ENCODE data around the gene KLHL22. TPM values are rescaled to one million over a fixed set of nuclear protein-coding genes. Genes with fewer than 3 reads are reported as not detected.
A peak's percentile ranks its signal among the peaks of the same experiment; 100 is the strongest.

KLHL22 gene
- total and polyA plus RNA-seq, 2 of the 13 experiments (the other 11 are each of a cell fraction or from before 2014, with no cell fraction given), result 10.9 to 14.8 TPM

GRCh38 chr22:20507253-20508066 lies 11.9 kb upstream of the KLHL22 start, which contains the start of gene MED15 (continued):
- TF ChIP-seq, protein P1, sequence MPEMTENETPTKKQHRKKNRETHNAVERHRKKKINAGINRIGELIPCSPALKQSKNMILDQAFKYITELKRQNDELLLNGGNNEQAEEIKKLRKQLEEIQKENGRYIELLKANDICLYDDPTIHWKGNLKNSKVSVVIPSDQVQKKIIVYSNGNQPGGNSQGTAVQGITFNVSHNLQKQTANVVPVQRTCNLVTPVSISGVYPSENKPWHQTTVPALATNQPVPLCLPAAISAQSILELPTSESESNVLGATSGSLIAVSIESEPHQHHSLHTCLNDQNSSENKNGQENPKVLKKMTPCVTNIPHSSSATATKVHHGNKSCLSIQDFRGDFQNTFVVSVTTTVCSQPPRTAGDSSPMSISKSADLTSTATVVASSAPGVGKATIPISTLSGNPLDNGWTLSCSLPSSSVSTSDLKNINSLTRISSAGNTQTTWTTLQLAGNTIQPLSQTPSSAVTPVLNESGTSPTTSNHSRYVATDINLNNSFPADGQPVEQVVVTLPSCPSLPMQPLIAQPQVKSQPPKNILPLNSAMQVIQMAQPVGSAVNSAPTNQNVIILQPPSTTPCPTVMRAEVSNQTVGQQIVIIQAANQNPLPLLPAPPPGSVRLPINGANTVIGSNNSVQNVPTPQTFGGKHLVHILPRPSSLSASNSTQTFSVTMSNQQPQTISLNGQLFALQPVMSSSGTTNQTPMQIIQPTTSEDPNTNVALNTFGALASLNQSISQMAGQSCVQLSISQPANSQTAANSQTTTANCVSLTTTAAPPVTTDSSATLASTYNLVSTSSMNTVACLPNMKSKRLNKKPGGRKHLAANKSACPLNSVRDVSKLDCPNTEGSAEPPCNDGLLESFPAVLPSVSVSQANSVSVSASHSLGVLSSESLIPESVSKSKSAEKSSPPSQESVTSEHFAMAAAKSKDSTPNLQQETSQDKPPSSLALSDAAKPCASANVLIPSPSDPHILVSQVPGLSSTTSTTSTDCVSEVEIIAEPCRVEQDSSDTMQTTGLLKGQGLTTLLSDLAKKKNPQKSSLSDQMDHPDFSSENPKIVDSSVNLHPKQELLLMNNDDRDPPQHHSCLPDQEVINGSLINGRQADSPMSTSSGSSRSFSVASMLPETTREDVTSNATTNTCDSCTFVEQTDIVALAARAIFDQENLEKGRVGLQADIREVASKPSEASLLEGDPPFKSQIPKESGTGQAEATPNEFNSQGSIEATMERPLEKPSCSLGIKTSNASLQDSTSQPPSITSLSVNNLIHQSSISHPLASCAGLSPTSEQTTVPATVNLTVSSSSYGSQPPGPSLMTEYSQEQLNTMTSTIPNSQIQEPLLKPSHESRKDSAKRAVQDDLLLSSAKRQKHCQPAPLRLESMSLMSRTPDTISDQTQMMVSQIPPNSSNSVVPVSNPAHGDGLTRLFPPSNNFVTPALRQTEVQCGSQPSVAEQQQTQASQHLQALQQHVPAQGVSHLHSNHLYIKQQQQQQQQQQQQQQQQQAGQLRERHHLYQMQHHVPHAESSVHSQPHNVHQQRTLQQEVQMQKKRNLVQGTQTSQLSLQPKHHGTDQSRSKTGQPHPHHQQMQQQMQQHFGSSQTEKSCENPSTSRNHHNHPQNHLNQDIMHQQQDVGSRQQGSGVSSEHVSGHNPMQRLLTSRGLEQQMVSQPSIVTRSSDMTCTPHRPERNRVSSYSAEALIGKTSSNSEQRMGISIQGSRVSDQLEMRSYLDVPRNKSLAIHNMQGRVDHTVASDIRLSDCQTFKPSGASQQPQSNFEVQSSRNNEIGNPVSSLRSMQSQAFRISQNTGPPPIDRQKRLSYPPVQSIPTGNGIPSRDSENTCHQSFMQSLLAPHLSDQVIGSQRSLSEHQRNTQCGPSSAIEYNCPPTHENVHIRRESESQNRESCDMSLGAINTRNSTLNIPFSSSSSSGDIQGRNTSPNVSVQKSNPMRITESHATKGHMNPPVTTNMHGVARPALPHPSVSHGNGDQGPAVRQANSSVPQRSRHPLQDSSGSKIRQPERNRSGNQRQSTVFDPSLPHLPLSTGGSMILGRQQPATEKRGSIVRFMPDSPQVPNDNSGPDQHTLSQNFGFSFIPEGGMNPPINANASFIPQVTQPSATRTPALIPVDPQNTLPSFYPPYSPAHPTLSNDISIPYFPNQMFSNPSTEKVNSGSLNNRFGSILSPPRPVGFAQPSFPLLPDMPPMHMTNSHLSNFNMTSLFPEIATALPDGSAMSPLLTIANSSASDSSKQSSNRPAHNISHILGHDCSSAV (CRISPR knock-in tag; IDR thresholded peaks at IDR 0.05; ENCODE audit: borderline replicate concordance), result no peak
- peak; percentile 90; the same call in 1 of the 2 replicates for TF ChIP-seq ZNF556 (CRISPR knock-in tag; IDR thresholded peaks at IDR 0.05; ENCODE audit: borderline replicate concordance)
- TF ChIP-seq, protein P2, sequence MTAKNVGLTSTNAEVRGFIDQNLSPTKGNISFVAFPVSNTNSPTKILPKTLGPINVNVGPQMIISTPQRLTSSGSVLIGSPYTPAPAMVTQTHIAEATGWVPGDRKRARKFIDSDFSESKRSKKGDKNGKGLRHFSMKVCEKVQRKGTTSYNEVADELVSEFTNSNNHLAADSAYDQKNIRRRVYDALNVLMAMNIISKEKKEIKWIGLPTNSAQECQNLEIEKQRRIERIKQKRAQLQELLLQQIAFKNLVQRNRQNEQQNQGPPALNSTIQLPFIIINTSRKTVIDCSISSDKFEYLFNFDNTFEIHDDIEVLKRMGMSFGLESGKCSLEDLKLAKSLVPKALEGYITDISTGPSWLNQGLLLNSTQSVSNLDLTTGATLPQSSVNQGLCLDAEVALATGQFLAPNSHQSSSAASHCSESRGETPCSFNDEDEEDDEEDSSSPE (CRISPR knock-in tag; IDR thresholded peaks at IDR 0.05), result peak; percentile 44; the same call in 1 of the 2 replicates
- 0 out of 2 replicates have a peak, but pooled peaks have one; percentile 25 for TF ChIP-seq FOXP4 (CRISPR knock-in tag; IDR thresholded peaks at IDR 0.05)
- peak; percentile 38; the same call in 1 of the 2 replicates for TF ChIP-seq SOX5 (CRISPR knock-in tag; IDR thresholded peaks at IDR 0.05; ENCODE audit: borderline replicate concordance)
- TF ChIP-seq KLF12 (CRISPR knock-in tag; IDR thresholded peaks at IDR 0.05; ENCODE audit: borderline replicate concordance), result peak; percentile 86; the same call in 1 of the 2 replicates
- 0 out of 2 replicates have a peak, but pooled peaks have one; percentile 60 for TF ChIP-seq ZNF577 (CRISPR knock-in tag; IDR thresholded peaks at IDR 0.05; ENCODE audit: borderline replicate concordance, low read depth)
- peak; percentile 94; the same call in 1 of the 2 replicates for TF ChIP-seq NFKB2 (CRISPR knock-in tag; IDR thresholded peaks at IDR 0.05; ENCODE audit: borderline replicate concordance)
- peak; percentile 66; the same call in 1 of the 2 replicates for TF ChIP-seq ZFP1 (CRISPR knock-in tag; IDR thresholded peaks at IDR 0.05)
- peak; percentile 98 for TF ChIP-seq ELF3 (CRISPR knock-in tag; IDR thresholded peaks at IDR 0.05)
- peak in 1 of 2 experiments; percentile 25; a peak in 1 of 4 replicates for TF ChIP-seq EP300 (IDR thresholded peaks at IDR 0.05; ENCODE audit: low read depth in 2 of 2, low read length in 2 of 2)
- TF ChIP-seq EP300 (CRISPR knock-in tag; IDR thresholded peaks at IDR 0.05; ENCODE audit: borderline replicate concordance), result no peak; the same call in 1 of the 2 replicates
- peak; percentile 96 for TF ChIP-seq ZZZ3 (CRISPR knock-in tag; IDR thresholded peaks at IDR 0.05; ENCODE audit: borderline replicate concordance)
- TF ChIP-seq RBAK (CRISPR knock-in tag; IDR thresholded peaks at IDR 0.05), result peak; percentile 70; the same call in 1 of the 2 replicates
- TF ChIP-seq TEAD3 (CRISPR knock-in tag; optimal IDR thresholded peaks at IDR 0.05; ENCODE audit: borderline replicate concordance), result peak; percentile 71
- TF ChIP-seq MAFK (conservative IDR thresholded peaks at IDR 0.05 in 1 of 2, IDR thresholded peaks at IDR 0.05 in 1 of 2; ENCODE audit: low read length in 2 of 2), result no peak

All from HepG2 (cell line).